NCI-H1436 (cell line): ENCODE results near the gene NRROS.

ENCODE experiments used
- DNase-seq: peaks from one replicate; lab custom pipeline; 2025; lab: John Stamatoyannopoulos, UW

The NRROS gene

GRCh38 chr3:196686436-196686835 lies 46.9 kb downstream of the NRROS start:
- no peak for DNase-seq

- peak; percentile 86 for DNase-seq
These were observed 48.9 kb downstream of the NRROS start for GRCh38 chr3:196688349-196688748.

GRCh38 chr3:196689941-196690660 lies 50.6 kb downstream of the NRROS start:
- DNase-seq = no peak

GRCh38 chr3:196691386-196691785 lies 51.9 kb downstream of the NRROS start:
- no peak for DNase-seq

GRCh38 chr3:196694202-196694638 lies 54.7 kb downstream of the NRROS start:
- no peak for DNase-seq

GRCh38 chr3:196694941-196695848 lies 55.7 kb downstream of the NRROS start:
- DNase-seq = no peak

- DNase-seq = no peak
These were observed 56.3 kb downstream of the NRROS start for GRCh38 chr3:196695849-196696226.

GRCh38 chr3:196697270-196697669 lies 57.8 kb downstream of the NRROS start:
- DNase-seq = no peak

GRCh38 chr3:196699749-196700148 lies 60.3 kb downstream of the NRROS start:
- DNase-seq = no peak

- no peak for DNase-seq
These were observed 61.3 kb downstream of the NRROS start for GRCh38 chr3:196700801-196701200.

GRCh38 chr3:196706327-196706726 lies 66.8 kb downstream of the NRROS start:
- no peak for DNase-seq

GRCh38 chr3:196706731-196707130 lies 67.2 kb downstream of the NRROS start:
- no peak for DNase-seq

- DNase-seq = no peak
These were observed 68.1 kb downstream of the NRROS start for GRCh38 chr3:196707566-196707965.

GRCh38 chr3:196708467-196708866 lies 69.0 kb downstream of the NRROS start:
- DNase-seq = no peak
